Measurements from ENCODE around the gene MOB1B. TPM values are rescaled to one million over a fixed set of nuclear protein-coding genes. Genes with fewer than 3 reads are reported as not detected.

The MOB1B gene
- total and polyA plus RNA-seq, 10 of the 15 experiments (the other 5 are each of a cell fraction or from before 2014, with no cell fraction given), result 1.9 to 11.4 (median 6.1) TPM

DNA sequence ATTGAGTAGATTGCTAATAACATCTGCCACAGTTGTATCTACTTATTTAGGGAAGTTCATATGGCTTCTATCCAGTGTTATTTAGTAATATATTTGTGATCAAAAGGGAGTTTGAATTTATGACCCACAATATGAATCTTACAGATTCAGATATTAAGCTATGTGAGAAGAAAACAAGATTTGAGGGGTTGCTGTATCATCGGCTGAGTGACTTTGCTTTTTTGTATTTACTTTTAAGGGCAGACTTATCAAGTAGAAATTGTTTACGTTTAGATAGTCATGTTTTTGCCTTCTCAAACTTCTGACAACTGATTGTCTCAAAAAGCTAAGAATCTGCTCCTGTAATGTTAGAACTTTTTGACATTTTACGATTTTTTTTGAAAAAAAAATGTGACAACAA is 74.1 kb downstream of the MOB1B start:
- no TSS peak for BruUV-seq (replicated peaks)
- Histone ChIP-seq H3K27ac (ENCODE audit: control insufficient read depth, insufficient read depth) (no peak overlapping the region), H4K20me1 (ENCODE audit: control insufficient read depth, insufficient read depth) (no peaks in the 10 kb centered on the region), H3K27me3 (replicated peaks in 1 of 2; ENCODE audit: control insufficient read depth in 2 of 2, insufficient read depth in 2 of 2, low read length in 1 of 2) (no peaks in the 10 kb centered on the region), H3K9me3 (replicated peaks; ENCODE audit: control insufficient read depth, insufficient read depth, low read length) (no peaks in the 10 kb centered on the region), H3K4me2 (ENCODE audit: control insufficient read depth, insufficient read depth) (no peak overlapping the region), H3K4me3 (no peak overlapping the region), H2AFZ (ENCODE audit: control insufficient read depth, low read depth, low read length) (no peak overlapping the region), H3K79me2 (ENCODE audit: control insufficient read depth, insufficient read depth, low read length) (no peaks in the 10 kb centered on the region), H3K9ac (ENCODE audit: control insufficient read depth, insufficient read depth, low read length) (no peak overlapping the region), H3K4me1 (ENCODE audit: control insufficient read depth, insufficient read depth, low read length) (no peaks in the 10 kb centered on the region; the same call in 1 of the 2 replicates), H3K36me3 (ENCODE audit: control insufficient read depth in 2 of 2, insufficient read depth in 2 of 2, low read length in 1 of 2) (no peaks in the 10 kb centered on the region)
- 70% methylated on average over 3 of the region's 3 CpGs for WGBS (ENCODE audit: insufficient coverage, insufficient replicate concordance, low lambda C conversion rate, missing lambda C conversion rate)
- RAD21 ChIA-PET (ENCODE audit: unreplicated experiment), result no interaction called here
- FAIRE-seq (no peak), DNase-seq (ENCODE audit: low read depth, low spot score) (no peak), ATAC-seq (no peak)
- POLR2A ChIA-PET, result no interaction called here
- intact Hi-C loops (cut with micrococcal nuclease; ENCODE audit: unreplicated experiment), result no loop called here
- SMC1A ChIA-PET (ENCODE audit: uncharacterized antibody, unreplicated experiment), result interaction anchor here (1.0 to 2.1 kb wide), 2 partner anchors 10 to 18 kb away, joined by 3 to 5 read pairs; no protein-coding TSS in a partner anchor
- in situ Hi-C loops (cut with MboI), result no loop called here
- TF ChIP-seq SMARCA5 (IDR thresholded peaks at IDR 0.05) (no peak), TARDBP (IDR thresholded peaks at IDR 0.05; ENCODE audit: borderline replicate concordance) (no peak), KDM1A (IDR thresholded peaks at IDR 0.05; ENCODE audit: borderline replicate concordance) (no peak), HSF1 (IDR thresholded peaks at IDR 0.05; ENCODE audit: low read depth, low read length) (no peak), ATF7 (IDR thresholded peaks at IDR 0.05; ENCODE audit: low read depth) (no peak), PAX5 (IDR thresholded peaks at IDR 0.05; ENCODE audit: borderline replicate concordance, low read depth, low read length) (no peak), RB1 (IDR thresholded peaks at IDR 0.05; ENCODE audit: borderline replicate concordance) (no peak), TCF3 (IDR thresholded peaks at IDR 0.05; ENCODE audit: borderline replicate concordance, insufficient read depth, low read depth, low read length) (no peak), KAT2A (conservative IDR thresholded peaks at IDR 0.05; ENCODE audit: control insufficient read depth, low read depth, low read length) (no peak), PRDM15 (CRISPR knock-in tag; IDR thresholded peaks at IDR 0.05) (no peak)
- CTCF ChIA-PET, result interaction anchor here (1.0 kb wide), 1 partner anchor 31 kb away, joined by 3 read pairs; no protein-coding TSS in a partner anchor
